Prostate gland (tissue), 2 donors: ENCODE measurements around the gene TLE6.

Experiments used
- POLR2A ChIP-seq: fragments of 450-650 bp; IDR thresholded peaks from one replicate; pipeline ENCODE4 v1.6.1; 2016; ENCODE audit warnings: antibody characterized with exemption, mild to moderate bottlenecking
- TF ChIP-seq, protein P1 (sequence below), 4 experiments: fragments of 200-600 bp in 2 of 4; fragments of 450-650 bp in 2 of 4; sonication (generic) in 2 of 4; IDR thresholded peaks; 1 replicate in 3 of 4; 2 replicates in 1 of 4; pipeline ENCODE4 v1.5.1; 2016 to 2019; ENCODE audit warnings: antibody characterized with exemption in 4 of 4, mild to moderate bottlenecking in 2 of 4, moderate library complexity in 2 of 4

DNA sequence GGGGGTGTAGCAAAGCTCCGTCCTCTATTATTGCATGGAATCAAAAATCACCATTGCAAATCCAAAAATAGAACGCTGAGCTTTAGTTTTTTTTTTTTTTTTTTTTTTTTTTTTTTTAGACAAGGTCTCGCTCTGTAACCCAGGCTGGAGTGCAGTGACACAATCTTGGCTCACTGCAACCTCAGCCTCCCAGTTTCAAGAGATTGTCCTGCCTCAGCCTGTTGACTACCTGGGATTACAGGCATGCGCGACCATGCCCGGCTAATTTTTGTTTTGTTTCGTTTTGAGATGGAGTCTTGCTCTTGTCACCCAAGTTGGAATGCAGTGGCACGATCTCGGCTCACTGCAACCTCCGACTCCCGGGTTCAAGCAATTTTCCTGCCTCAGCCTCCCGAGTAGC is 17.2 kb upstream of the TLE6 start:
- TF ChIP-seq POLR2A: no peak
- TF ChIP-seq, protein P1, sequence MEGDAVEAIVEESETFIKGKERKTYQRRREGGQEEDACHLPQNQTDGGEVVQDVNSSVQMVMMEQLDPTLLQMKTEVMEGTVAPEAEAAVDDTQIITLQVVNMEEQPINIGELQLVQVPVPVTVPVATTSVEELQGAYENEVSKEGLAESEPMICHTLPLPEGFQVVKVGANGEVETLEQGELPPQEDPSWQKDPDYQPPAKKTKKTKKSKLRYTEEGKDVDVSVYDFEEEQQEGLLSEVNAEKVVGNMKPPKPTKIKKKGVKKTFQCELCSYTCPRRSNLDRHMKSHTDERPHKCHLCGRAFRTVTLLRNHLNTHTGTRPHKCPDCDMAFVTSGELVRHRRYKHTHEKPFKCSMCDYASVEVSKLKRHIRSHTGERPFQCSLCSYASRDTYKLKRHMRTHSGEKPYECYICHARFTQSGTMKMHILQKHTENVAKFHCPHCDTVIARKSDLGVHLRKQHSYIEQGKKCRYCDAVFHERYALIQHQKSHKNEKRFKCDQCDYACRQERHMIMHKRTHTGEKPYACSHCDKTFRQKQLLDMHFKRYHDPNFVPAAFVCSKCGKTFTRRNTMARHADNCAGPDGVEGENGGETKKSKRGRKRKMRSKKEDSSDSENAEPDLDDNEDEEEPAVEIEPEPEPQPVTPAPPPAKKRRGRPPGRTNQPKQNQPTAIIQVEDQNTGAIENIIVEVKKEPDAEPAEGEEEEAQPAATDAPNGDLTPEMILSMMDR (IDR thresholded peaks at IDR 0.05): no peak
